GM12865 (cell line): ENCODE results near the gene PTX4.

Source experiments
- DNase-seq: peaks from one replicate; pipeline ENCODE4 v3.0.0; 2010; ENCODE audit warnings: low read depth
- H3K4me3 ChIP-seq: 2 replicates; pipeline ENCODE4 v1.5.1; 2011; ENCODE audit warnings: mild to moderate bottlenecking, low read depth, low read length, control low read depth
- TF ChIP-seq, protein P1 (sequence below): IDR thresholded peaks from 2 replicates; pipeline ENCODE4 v1.5.1; 2011; ENCODE audit warnings: low read length, control low read depth, low read depth, inconsistent platforms; ENCODE audit not compliant: insufficient read depth; ENCODE audit errors: missing control alignments

Gene PTX4

DNA sequence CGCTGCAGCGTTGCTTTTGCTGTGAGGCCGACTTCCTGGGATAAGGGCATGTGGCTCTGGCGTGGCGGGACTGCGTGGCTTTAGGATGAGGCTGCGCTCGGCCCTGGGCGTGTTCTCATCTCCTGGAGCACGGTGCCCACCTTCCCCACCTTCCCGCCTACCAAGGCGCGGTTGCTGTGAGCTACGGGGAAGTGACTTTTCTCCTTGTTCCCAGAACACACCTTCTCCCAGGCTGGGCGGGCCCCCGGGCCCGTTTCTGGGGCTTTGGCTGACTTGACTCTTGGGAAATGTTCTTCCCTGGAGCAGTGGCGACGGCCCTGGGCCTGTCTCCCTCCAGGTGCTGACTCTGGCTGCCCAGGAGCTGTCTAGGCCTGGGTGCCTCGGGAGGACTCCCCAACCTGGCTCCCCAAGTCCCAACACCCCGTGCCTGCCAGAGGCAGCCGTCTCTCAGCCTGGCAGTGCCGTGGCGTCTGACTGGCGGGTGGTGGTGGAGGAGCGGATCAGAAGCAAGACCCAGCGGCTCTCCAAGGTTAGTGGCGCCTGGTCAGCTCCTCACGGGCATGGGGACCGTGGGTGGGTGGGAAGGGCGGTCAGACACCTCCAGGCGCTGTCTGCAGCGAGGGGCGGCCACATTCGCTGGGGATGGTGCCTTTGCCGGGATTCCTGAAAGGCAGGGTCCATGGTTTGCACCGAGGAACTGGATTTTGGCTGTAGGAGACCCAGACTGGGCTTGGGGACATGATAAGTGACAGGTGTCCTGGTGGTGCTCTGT is 16.5 kb upstream of the PTX4 start:
- no peak for DNase-seq
- TF ChIP-seq, protein P1, sequence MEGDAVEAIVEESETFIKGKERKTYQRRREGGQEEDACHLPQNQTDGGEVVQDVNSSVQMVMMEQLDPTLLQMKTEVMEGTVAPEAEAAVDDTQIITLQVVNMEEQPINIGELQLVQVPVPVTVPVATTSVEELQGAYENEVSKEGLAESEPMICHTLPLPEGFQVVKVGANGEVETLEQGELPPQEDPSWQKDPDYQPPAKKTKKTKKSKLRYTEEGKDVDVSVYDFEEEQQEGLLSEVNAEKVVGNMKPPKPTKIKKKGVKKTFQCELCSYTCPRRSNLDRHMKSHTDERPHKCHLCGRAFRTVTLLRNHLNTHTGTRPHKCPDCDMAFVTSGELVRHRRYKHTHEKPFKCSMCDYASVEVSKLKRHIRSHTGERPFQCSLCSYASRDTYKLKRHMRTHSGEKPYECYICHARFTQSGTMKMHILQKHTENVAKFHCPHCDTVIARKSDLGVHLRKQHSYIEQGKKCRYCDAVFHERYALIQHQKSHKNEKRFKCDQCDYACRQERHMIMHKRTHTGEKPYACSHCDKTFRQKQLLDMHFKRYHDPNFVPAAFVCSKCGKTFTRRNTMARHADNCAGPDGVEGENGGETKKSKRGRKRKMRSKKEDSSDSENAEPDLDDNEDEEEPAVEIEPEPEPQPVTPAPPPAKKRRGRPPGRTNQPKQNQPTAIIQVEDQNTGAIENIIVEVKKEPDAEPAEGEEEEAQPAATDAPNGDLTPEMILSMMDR, result no peak
- H3K4me3 ChIP-seq, result no peak overlapping the region

DNA sequence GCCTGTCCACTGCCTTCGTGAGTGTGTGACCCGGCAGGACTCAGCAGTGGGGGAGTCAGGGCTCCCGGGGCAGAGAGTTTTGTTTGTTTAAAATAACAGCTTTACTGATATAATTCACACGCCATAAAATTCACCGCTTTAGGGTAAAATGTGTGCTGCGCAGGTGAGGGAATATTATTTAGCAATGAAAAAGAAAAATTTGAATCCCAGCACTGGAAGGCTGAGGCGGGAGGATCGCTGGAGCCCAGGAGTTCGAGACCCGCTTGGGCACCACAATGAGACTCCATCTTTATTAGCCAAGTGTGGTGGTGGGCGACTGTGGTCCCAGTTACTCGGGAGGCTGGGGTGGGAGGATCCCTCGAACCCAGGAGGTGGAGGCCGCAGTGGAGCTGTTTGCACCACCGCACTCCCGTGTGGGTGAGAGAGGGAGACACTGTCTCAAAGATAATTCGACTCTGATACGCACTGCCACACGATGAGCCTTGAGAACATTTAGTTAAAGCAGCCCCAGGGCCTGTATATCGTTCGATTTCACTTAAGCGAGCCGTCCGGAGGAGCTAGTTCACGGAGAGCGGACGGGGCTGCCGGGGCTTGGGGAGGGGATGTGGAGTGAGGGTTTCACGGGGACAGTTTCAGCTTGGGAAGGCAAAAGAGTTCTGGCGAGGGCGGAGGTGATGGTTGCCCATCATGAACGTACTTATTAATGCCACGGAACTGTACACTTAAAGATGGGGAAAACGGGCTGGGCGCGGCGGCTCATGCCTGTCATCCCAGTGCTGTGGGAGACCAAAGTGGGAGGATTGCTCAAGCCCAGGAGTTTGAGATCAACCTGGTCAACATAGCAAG is 14.6 kb upstream of the PTX4 start:
- TF ChIP-seq, protein P1, result no peak
- no peak for DNase-seq

DNA sequence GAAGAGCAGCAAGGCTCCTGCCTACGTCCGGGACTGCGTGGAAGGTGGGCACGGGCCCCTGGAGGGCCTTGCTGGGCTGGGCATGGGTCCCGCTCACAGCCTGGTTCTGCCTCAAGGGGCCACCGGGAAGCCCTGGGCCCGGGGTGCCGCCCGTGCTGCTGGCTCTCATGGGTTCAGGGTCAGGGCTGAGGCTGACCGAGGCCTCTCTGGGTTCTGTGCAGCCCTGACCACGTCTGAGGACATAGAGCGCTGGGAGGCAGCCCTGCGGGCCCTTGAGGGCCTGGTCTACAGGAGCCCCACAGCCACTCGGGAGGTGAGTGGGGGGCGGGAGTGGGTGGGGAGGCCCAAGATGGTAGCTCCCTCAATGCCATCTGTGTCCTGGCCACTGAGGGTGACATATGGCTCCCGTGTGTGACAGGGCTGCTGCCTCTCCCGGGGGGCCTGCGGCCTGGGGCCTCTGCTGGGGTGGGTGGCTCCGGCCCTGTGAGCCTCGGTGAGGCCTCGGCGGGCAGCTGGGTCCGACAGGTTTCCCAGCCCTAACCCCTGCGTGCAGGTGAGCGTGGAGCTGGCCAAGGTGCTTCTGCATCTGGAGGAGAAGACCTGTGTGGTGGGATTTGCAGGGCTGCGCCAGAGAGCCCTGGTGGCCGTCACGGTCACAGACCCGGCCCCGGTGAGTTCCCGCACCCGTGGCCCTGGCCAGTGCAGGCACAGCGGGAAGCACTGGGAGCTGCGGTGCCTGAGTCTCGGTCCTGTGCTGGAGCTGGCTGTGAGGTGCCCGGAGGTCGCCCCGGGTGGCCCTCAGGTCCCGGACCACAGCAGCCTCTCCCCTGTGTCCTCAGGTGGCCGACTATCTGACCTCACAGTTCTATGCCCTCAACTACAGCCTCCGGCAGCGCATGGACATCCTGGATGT is 13.6 kb upstream of the PTX4 start:
- TF ChIP-seq, protein P1, result no peak
- DNase-seq, result no peak
- H3K4me3 ChIP-seq, result no peak overlapping the region

More for the DNA sequence above, 14.6 kb upstream of the PTX4 start:
- H3K4me3 ChIP-seq, result no peak overlapping the region

DNA sequence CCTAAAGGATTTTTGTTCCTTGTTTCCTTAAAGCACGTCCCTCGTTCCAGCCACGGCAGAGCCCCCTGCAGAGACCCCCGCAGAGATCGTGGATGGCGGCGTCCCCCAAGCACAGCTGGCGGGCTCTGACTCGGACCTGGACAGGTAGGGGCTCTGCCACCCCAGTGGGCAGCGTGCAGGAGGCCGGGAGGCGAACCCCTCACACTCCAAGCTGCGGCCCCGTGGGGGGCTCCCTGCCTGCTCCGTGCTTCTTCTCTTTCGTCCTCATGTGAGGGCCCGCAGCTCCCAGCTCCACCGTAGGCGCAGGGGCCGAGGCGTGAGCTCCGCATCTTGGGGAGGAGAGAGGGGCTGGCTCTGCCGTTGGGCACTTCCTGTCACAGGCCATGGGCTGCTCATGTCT is 12.9 kb upstream of the PTX4 start:
- TF ChIP-seq, protein P1, result no peak
- H3K4me3 ChIP-seq, result no peak overlapping the region
- DNase-seq, result no peak

DNA sequence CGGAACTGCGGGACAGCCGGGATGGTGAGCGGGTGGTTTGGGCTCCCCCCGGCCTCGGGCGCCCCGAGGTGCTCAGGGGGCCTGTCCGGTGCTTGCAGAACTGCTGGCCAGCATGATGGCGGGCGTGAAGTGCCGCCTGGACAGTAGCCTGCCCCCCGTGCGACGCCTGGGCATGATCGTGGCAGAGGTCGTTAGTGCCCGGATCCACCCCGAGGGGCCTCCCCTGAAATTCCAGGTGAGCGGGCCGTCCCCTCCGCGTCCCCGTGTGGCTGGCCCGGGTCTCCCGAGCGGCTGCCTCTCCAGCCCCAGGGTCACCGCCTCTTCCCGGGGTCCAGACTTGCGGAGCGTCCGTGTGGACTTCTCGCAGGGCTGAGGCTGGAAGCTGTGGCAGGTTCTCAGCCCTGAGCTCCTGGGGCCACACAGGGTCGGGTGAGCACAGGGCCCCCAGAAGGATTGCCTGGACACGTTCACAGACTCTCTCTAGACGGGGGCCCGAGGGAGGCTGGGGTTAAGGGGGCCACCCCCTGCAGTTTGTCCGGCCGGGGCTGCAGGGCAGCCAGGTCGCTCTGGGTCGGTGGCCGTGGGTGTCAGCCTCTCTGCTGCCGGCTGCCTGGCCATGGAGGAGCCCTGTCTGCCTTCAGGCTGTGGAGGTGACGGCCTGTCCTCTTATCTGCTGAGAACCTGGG is 11.9 kb upstream of the PTX4 start:
- TF ChIP-seq, protein P1, result no peak
- no peak overlapping the region for H3K4me3 ChIP-seq
- no peak for DNase-seq
